Right renal cortex interstitium (tissue), 3 donors: Measurements from ENCODE around the gene LASP1. TPM values are rescaled to one million over a fixed set of nuclear protein-coding genes. Genes with fewer than 3 reads are reported as not detected.

Experiments used
- DNase-seq, 3 donors: peaks; one replicate each; pipeline ENCODE4 v3.0.0-alpha.2; 2013; ENCODE audit warnings: low read depth in 3 of 3, low spot score in 2 of 3
- polyA plus RNA-seq, 3 donors: library from polyadenylated mRNA; unstranded; fragments of 120-200 nt; gene quantifications; one replicate each; pipeline ENCODE4 v1.2.1, GENCODE V29; 2013; ENCODE audit not compliant: insufficient read length in 3 of 3

Gene LASP1
- polyA plus RNA-seq, 3 donors = 131 to 148 (median 140) TPM

- peak; percentile 84 to 89 (median 87) for DNase-seq
Observed at GRCh38 chr17:38868817-38869525, 887 bp upstream of the LASP1 start.

- DNase-seq = no peak
Observed at GRCh38 chr17:38870259-38871165, 654 bp downstream of the LASP1 start.

- no peak for DNase-seq
Observed at GRCh38 chr17:38871247-38872015, 1.6 kb downstream of the LASP1 start.

- DNase-seq = no peak
Observed at GRCh38 chr17:38872027-38872511, 2.2 kb downstream of the LASP1 start.

- DNase-seq = no peak
Observed at GRCh38 chr17:38872671-38873385, 3.0 kb downstream of the LASP1 start.

- no peak for DNase-seq
Observed at GRCh38 chr17:38873640-38874380, 4.0 kb downstream of the LASP1 start.

GRCh38 chr17:38874505-38875400 is 4.9 kb downstream of the LASP1 start:
- DNase-seq = no peak

GRCh38 chr17:38875477-38876075 is 5.7 kb downstream of the LASP1 start:
- no peak for DNase-seq

- no peak for DNase-seq
Observed at GRCh38 chr17:38877130-38877851, 7.4 kb downstream of the LASP1 start.

GRCh38 chr17:38879878-38880665 is 10.2 kb downstream of the LASP1 start:
- DNase-seq = no peak

- DNase-seq = no peak
Observed at GRCh38 chr17:38881600-38882191, 11.8 kb downstream of the LASP1 start.

- DNase-seq = no peak
Observed at GRCh38 chr17:38882870-38883269, 13.0 kb downstream of the LASP1 start.

GRCh38 chr17:38883592-38884526 is 14.0 kb downstream of the LASP1 start:
- DNase-seq = no peak

GRCh38 chr17:38885044-38885727 is 15.3 kb downstream of the LASP1 start:
- no peak for DNase-seq
